ENCODE data around the gene LRRC43. TPM values are rescaled to one million over a fixed set of nuclear protein-coding genes. Genes with fewer than 3 reads are reported as not detected.

LRRC43 gene
- total RNA-seq, 1 donor from 2014 or later, result 3.0 TPM

GRCh38 chr12:122206976-122207375 lies 24.1 kb downstream of the LRRC43 start:
- Mint-ChIP-seq H3K27me3 (peaks cover 35% of the 10 kb centered on the region), H3K9me3 (no peaks in the 10 kb centered on the region), H3K4me3 (no peak overlapping the region), H3K27ac (no peak overlapping the region), H3K36me3 (peaks cover 23% of the 10 kb centered on the region), H3K4me1 (ENCODE audit: unreplicated experiment) (peaks cover 4% of the 10 kb centered on the region)
- TF ChIP-seq, protein P1, sequence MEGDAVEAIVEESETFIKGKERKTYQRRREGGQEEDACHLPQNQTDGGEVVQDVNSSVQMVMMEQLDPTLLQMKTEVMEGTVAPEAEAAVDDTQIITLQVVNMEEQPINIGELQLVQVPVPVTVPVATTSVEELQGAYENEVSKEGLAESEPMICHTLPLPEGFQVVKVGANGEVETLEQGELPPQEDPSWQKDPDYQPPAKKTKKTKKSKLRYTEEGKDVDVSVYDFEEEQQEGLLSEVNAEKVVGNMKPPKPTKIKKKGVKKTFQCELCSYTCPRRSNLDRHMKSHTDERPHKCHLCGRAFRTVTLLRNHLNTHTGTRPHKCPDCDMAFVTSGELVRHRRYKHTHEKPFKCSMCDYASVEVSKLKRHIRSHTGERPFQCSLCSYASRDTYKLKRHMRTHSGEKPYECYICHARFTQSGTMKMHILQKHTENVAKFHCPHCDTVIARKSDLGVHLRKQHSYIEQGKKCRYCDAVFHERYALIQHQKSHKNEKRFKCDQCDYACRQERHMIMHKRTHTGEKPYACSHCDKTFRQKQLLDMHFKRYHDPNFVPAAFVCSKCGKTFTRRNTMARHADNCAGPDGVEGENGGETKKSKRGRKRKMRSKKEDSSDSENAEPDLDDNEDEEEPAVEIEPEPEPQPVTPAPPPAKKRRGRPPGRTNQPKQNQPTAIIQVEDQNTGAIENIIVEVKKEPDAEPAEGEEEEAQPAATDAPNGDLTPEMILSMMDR (conservative IDR thresholded peaks at IDR 0.05), result no peak
- DNase-seq (ENCODE audit: extremely low spot score, unreplicated experiment), result no peak

DNA sequence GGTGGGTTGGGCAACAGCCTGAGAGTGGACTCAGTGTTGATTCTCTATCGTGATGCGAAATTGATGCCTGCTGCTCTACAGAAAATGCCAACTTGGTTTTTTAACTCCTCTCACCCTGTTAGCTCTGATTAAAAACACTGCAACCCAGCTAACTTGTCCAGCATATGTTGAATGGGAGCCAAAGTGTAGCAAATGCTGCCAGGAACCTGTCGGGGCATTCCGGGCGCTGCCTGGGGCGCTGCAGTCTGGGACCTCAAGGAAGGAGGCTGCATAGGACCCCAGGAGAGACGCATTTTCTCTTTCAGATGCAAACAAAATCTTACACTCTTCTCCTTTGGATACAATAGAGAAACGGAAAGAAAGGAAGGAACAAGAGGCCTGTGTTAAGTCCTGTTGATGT lies 24.5 kb downstream of the LRRC43 start:
- TF ChIP-seq, protein P1 (conservative IDR thresholded peaks at IDR 0.05), result no peak
- Mint-ChIP-seq H3K4me3 (no peak overlapping the region), H3K27ac (no peak overlapping the region), H3K36me3 (peaks cover 27% of the 10 kb centered on the region), H3K27me3 (peaks cover 34% of the 10 kb centered on the region), H3K9me3 (no peaks in the 10 kb centered on the region), H3K4me1 (ENCODE audit: unreplicated experiment) (peaks cover 4% of the 10 kb centered on the region)
- DNase-seq (ENCODE audit: extremely low spot score, unreplicated experiment), result no peak

GRCh38 chr12:122208073-122208820 lies 25.3 kb downstream of the LRRC43 start:
- Mint-ChIP-seq H3K36me3 (peaks cover 28% of the 10 kb centered on the region), H3K4me1 (ENCODE audit: unreplicated experiment) (peaks cover 4% of the 10 kb centered on the region), H3K27ac (no peak overlapping the region), H3K9me3 (no peaks in the 10 kb centered on the region), H3K4me3 (no peak overlapping the region), H3K27me3 (peaks cover 26% of the 10 kb centered on the region)
- TF ChIP-seq, protein P1 (conservative IDR thresholded peaks at IDR 0.05), result no peak
- no peak for DNase-seq (ENCODE audit: extremely low spot score, unreplicated experiment)

GRCh38 chr12:122215771-122216170 lies 32.8 kb downstream of the LRRC43 start:
- DNase-seq (ENCODE audit: extremely low spot score, unreplicated experiment), result no peak
- Mint-ChIP-seq H3K36me3 (peaks cover 27% of the 10 kb centered on the region), H3K9me3 (no peaks in the 10 kb centered on the region)

GRCh38 chr12:122216445-122216844 lies 33.5 kb downstream of the LRRC43 start:
- Mint-ChIP-seq H3K4me3 (no peak overlapping the region), H3K9me3 (no peaks in the 10 kb centered on the region), H3K4me1 (ENCODE audit: unreplicated experiment) (no peaks in the 10 kb centered on the region), H3K27me3 (no peaks in the 10 kb centered on the region), H3K36me3 (peaks cover 30% of the 10 kb centered on the region), H3K27ac (no peak overlapping the region)
- TF ChIP-seq, protein P1 (conservative IDR thresholded peaks at IDR 0.05), result no peak
- DNase-seq (ENCODE audit: extremely low spot score, unreplicated experiment), result no peak

More at GRCh38 chr12:122215771-122216170, 32.8 kb downstream of the LRRC43 start:
- no peak overlapping the region for H3K4me3 Mint-ChIP-seq
- no peaks in the 10 kb centered on the region for H3K27me3 Mint-ChIP-seq
- no peaks in the 10 kb centered on the region for H3K4me1 Mint-ChIP-seq (ENCODE audit: unreplicated experiment)
- TF ChIP-seq, protein P1 (conservative IDR thresholded peaks at IDR 0.05), result no peak
- H3K27ac Mint-ChIP-seq, result no peak overlapping the region
